ENCODE results near the gene PLCB1.
"Not testable (repeated sequence)": the region's sequence is repeated elsewhere in the genome, so short reads cannot be mapped to it uniquely, and the experiment has no call there.

PLCB1 gene

GRCh38 chr20:8834851-8835250 is 702.8 kb downstream of the PLCB1 start:
- no peak for DNase-seq (ENCODE audit: low read depth in 2 of 2)

- DNase-seq (ENCODE audit: low read depth in 2 of 2) = no peak
Observed at GRCh38 chr20:8837396-8837795, 705.3 kb downstream of the PLCB1 start.

GRCh38 chr20:8842525-8842924 is 710.5 kb downstream of the PLCB1 start:
- DNase-seq (ENCODE audit: low read depth in 2 of 2) = no peak

GRCh38 chr20:8844179-8844578 is 712.1 kb downstream of the PLCB1 start:
- no peak for DNase-seq (ENCODE audit: low read depth in 2 of 2)

- DNase-seq (ENCODE audit: low read depth in 2 of 2) = no peak
Observed at GRCh38 chr20:8849990-8850389, 717.9 kb downstream of the PLCB1 start.

- no peak for DNase-seq (ENCODE audit: low read depth in 2 of 2)
Observed at GRCh38 chr20:8851446-8851845, 719.4 kb downstream of the PLCB1 start.

- not testable (repeated sequence) for DNase-seq (ENCODE audit: low read depth in 2 of 2)
Observed at GRCh38 chr20:8851919-8852318, 719.9 kb downstream of the PLCB1 start.

- DNase-seq (ENCODE audit: low read depth in 2 of 2) = not testable (repeated sequence)
Observed at GRCh38 chr20:8853211-8853610, 721.1 kb downstream of the PLCB1 start.

- DNase-seq (ENCODE audit: low read depth in 2 of 2) = no peak
Observed at GRCh38 chr20:8853805-8854338, 721.8 kb downstream of the PLCB1 start.

GRCh38 chr20:8854571-8854970 is 722.5 kb downstream of the PLCB1 start:
- no peak for DNase-seq (ENCODE audit: low read depth in 2 of 2)

GRCh38 chr20:8855315-8855714 is 723.2 kb downstream of the PLCB1 start:
- DNase-seq (ENCODE audit: low read depth in 2 of 2) = no peak

- no peak for DNase-seq (ENCODE audit: low read depth in 2 of 2)
Observed at GRCh38 chr20:8856668-8857067, 724.6 kb downstream of the PLCB1 start.

GRCh38 chr20:8858181-8858787 is 726.2 kb downstream of the PLCB1 start:
- DNase-seq (ENCODE audit: low read depth in 2 of 2) = no peak

- no peak for DNase-seq (ENCODE audit: low read depth in 2 of 2)
Observed at GRCh38 chr20:8860011-8860495, 728.0 kb downstream of the PLCB1 start.

- DNase-seq (ENCODE audit: low read depth in 2 of 2) = no peak
Observed at GRCh38 chr20:8862092-8862491, 730.0 kb downstream of the PLCB1 start.

GRCh38 chr20:8865636-8866035 is 733.6 kb downstream of the PLCB1 start:
- DNase-seq (ENCODE audit: low read depth in 2 of 2) = no peak

GRCh38 chr20:8867038-8867740 is 735.1 kb downstream of the PLCB1 start:
- DNase-seq (ENCODE audit: low read depth in 2 of 2) = no peak

GRCh38 chr20:8870652-8871051 is 738.6 kb downstream of the PLCB1 start:
- DNase-seq (ENCODE audit: low read depth in 2 of 2) = no peak

- DNase-seq (ENCODE audit: low read depth in 2 of 2) = no peak
Observed at GRCh38 chr20:8874437-8874836, 742.4 kb downstream of the PLCB1 start.

GRCh38 chr20:8875586-8875985 is 743.5 kb downstream of the PLCB1 start:
- no peak for DNase-seq (ENCODE audit: low read depth in 2 of 2)

GRCh38 chr20:8876366-8876765 is 744.3 kb downstream of the PLCB1 start:
- no peak for DNase-seq (ENCODE audit: low read depth in 2 of 2)

GRCh38 chr20:8877294-8877693 is 745.2 kb downstream of the PLCB1 start:
- no peak for DNase-seq (ENCODE audit: low read depth in 2 of 2)

- DNase-seq (ENCODE audit: low read depth in 2 of 2) = no peak
Observed at GRCh38 chr20:8879669-8880068, 747.6 kb downstream of the PLCB1 start.
